ENCODE data around the gene SRGN.
"Not testable (repeated sequence)": the region's sequence is repeated elsewhere in the genome, so short reads cannot be mapped to it uniquely, and the experiment has no call there.

The SRGN gene, protein sequence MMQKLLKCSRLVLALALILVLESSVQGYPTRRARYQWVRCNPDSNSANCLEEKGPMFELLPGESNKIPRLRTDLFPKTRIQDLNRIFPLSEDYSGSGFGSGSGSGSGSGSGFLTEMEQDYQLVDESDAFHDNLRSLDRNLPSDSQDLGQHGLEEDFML

GRCh38 chr10:69087590-69088470 is at the start of gene SRGN:
SRGN (plus strand) TSS chr10:69088103; CDS start chr10:69088158, 55 bp downstream.
- DNase-seq (ENCODE audit: low read depth in 2 of 3, low spot score in 2 of 3): peak in 2 of 3 experiments; percentile 44 to 52

- DNase-seq (ENCODE audit: low read depth in 2 of 3, low spot score in 2 of 3): not testable (repeated sequence)
These were observed 47.0 kb upstream of the SRGN start for GRCh38 chr10:69040904-69041303.

DNA sequence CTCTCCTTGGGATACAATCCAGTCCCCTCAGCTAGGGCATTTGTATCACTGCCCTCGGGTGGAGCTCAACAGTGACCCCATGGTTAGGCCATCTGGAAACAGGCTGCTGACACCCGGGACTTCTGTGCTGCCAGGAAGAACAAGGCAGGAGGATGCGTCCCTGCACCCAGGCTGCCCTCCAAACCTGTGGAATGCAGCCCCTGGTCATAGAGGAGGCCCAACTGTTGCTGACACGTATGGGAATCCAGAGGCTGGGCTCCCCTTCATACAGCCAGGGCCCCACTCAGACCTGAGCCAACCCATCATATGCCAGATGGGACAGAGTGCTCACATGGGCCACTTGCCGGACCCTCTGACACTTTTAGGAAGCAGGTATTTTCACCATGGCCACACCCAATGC is 45.5 kb upstream of the SRGN start:
- DNase-seq (ENCODE audit: low read depth in 2 of 3, low spot score in 2 of 3): no peak

DNA sequence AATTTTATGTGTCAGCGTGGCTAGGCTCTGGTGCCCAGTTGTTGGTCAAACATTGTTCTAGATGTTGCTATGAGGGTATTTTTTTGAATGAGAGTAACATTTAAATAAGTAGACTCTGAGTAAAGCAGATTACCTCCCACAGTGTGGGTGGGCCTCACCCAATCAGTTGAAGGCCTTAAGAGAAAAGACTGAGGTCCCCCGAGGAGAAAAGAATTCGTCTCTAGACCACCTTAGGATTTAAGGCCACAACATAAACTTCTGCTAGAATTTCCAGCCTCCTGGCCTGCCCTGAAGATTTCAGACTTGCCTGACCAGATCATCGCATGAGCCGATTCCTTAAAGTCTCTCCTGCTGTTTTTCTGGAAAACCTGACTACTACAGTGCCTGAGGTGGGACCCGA is 45.1 kb upstream of the SRGN start:
- DNase-seq (ENCODE audit: low read depth in 2 of 3, low spot score in 2 of 3): no peak

GRCh38 chr10:69043931-69044531 is 43.9 kb upstream of the SRGN start:
- DNase-seq (ENCODE audit: low read depth in 2 of 3, low spot score in 2 of 3): no peak

DNA sequence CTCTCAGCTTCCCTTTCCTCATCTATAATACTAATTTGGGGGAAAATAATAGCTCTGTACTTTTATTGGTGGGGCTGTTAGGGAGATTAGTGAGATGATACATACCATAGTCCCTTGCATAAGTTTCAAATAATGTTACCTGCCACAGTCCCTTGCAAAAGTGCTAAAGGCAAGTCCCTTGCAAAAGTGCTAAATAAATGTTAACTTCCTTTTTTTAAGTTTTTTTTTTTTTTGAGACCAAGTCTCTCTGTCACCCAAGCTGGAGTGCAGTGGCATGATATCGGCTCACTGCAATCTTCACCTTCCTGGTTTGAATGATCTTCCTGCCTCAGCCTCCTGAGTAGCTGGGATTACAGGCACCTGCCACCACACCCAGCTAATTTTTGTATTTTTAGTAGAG is 43.4 kb upstream of the SRGN start:
- DNase-seq (ENCODE audit: low read depth in 2 of 3, low spot score in 2 of 3): no peak

- no peak for DNase-seq (ENCODE audit: low read depth in 2 of 3, low spot score in 2 of 3)
These were observed 42.2 kb upstream of the SRGN start for GRCh38 chr10:69045441-69046300.

- DNase-seq (ENCODE audit: low read depth in 2 of 3, low spot score in 2 of 3): no peak
These were observed 40.6 kb upstream of the SRGN start for GRCh38 chr10:69047111-69047832.

DNA sequence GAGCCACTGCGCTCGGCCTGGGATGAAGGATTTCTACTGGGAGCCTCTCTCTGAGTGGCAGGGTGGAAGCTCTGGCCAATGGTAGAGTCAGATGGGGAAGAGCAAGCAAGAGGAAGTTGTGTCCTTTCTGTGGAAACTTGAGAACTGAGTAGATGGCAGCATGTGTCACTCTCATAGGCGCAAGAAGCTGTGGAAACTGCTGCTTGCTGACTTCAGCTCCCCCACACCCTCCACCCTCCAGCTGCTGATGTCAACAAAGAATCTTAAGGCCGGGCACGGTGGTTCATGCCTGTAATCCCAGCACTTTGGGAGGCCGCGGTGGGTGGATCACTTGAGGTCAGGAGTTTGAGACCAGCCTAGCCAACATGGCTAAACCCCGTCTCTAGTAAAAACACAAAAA is 39.8 kb upstream of the SRGN start:
- DNase-seq (ENCODE audit: low read depth in 2 of 3, low spot score in 2 of 3): no peak

DNA sequence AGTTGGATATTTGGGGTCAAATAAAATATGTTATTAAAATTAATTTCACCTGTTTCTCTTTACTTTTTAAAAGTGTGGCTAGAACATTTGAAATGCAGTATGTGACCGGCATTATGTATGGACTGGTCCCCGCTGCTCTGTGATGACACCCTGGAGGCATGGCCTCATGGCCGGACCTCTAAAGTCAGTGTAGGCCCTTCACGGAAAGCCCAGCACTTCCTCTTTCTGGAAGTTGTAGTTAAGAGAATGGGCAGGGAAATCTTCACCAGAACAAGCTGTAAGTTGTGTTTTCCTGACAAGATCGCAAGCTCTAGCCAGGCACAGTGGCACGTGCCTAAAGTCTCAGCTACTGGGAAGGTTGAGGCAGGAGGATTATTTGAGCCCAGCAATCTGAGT is 38.3 kb upstream of the SRGN start:
- no peak for DNase-seq (ENCODE audit: low read depth in 2 of 3, low spot score in 2 of 3)

GRCh38 chr10:69051303-69051702 is 36.6 kb upstream of the SRGN start:
- no peak for DNase-seq (ENCODE audit: low read depth in 2 of 3, low spot score in 2 of 3)

DNA sequence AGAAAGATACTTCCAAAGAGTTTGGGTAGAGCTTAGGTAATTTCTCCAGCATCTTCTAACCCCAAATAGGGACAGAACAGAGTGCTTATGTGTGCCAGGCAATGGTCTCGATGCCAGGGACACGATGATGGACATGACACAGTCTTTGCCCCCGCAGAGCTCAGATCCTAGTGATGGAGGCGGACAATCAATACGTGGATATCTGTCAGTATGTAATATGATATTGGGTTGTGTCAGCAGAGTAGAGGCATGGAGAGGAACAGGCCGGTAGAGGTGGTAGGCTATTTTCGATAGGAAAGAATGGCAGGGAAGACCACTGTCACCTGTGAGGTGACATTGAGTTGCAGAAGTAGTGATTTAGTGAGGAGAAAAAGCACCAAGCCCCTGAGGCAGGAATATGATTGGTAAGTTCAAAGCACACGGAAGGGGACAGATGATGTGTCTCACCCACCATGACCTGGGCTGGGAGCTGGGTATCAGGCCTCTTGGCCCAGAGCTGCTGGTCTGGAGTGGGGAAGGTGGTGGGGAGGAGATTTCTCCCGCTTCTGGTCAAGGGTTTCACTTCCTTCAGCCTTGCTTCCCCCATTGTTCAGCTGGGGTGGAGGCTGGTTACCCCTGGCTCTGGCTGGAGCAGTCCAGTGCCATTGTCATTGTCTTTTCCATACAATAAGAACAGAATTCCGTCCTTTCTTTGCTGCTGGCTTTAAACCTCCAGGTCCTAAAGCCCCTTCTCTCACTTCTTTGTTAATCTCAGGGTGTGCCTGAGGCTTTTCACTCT is 36.0 kb upstream of the SRGN start:
- DNase-seq (ENCODE audit: low read depth in 2 of 3, low spot score in 2 of 3): no peak

- DNase-seq (ENCODE audit: low read depth in 2 of 3, low spot score in 2 of 3): no peak
These were observed 35.2 kb upstream of the SRGN start for GRCh38 chr10:69052736-69053135.

GRCh38 chr10:69055241-69055640 is 32.7 kb upstream of the SRGN start:
- no peak for DNase-seq (ENCODE audit: low read depth in 2 of 3, low spot score in 2 of 3)

DNA sequence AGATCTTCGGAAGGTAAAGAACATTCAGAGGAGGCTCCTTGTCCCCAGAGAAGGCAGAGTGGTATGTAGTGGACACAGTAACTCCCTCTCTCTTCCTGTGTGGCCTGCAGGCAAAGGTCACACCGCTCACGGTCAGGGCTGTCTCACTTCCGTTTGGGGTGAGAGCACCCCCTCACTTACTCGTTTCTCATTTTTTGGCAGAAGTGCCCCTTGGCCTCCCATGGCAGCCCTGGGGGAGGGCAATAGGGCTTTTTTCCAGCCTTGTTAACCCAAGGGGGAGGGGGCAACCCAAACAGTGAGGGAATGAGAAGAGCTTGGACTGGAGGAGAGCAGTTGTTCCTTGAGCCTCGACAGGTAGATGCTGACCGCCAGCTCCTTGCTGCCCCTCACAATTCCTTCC is 31.8 kb upstream of the SRGN start:
- DNase-seq (ENCODE audit: low read depth in 2 of 3, low spot score in 2 of 3): no peak

GRCh38 chr10:69056536-69057260 is 31.2 kb upstream of the SRGN start:
- DNase-seq (ENCODE audit: low read depth in 2 of 3, low spot score in 2 of 3): no peak

GRCh38 chr10:69057261-69057950 is 30.5 kb upstream of the SRGN start:
- no peak for DNase-seq (ENCODE audit: low read depth in 2 of 3, low spot score in 2 of 3)

GRCh38 chr10:69057951-69058297 is 30.0 kb upstream of the SRGN start:
- no peak for DNase-seq (ENCODE audit: low read depth in 2 of 3, low spot score in 2 of 3)

Measured in activated CD8-positive, alpha-beta memory T cell treated with anti-CD3 and anti-CD28 coated beads for 48 hours (primary cell).